GM19324 (cell line): ENCODE results near the gene PTPRK.

Source experiments
- ATAC-seq: cut with Tn5 transposase; IDR thresholded peaks from one replicate; pipeline ENCODE4 v1.9.1; 2021; ENCODE audit warnings: mild to moderate bottlenecking, moderate library complexity; ENCODE audit not compliant: unreplicated experiment, low FRiP score

PTPRK gene

GRCh38 chr6:128403618-128404444, 116.6 kb downstream of the PTPRK start:
- ATAC-seq: peak; percentile 68

DNA sequence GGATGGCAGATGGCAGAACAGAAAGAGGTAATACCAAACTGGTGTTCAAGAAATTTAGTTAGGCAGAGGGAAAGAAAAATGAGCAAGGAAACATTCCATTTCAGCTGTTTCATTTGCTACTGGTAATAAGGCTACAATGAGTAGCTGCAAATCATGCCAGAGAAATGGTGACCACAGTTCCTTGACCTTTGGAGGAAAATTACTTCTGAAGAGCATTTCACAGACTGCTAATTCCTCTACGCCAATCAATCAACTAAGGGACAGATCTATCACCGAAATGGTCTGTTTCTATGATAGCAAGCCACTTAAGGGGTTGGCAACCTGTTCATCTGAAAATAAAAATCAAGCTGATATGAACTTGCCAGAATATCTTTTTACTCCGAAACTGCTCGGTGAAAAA, 119.5 kb downstream of the PTPRK start:
- no peak for ATAC-seq

DNA sequence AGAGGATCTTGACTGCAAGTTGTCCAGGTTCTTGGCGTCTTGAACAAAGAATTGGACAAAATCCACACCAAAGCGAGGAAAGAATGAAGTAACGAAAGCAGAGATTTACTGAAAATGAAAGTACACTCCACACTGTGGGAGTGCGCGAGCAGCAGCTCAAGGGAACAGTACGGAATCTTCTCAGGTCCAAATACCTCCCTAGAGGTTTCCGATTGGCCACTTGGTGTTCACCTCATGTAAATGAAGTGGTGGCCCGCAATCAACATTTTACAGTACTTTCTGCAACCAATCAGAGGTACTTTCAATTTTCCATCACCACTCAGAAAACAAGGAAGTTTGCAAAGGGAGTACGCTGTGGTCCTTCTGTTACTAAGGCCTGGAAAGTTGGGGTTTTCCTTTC, 122.4 kb downstream of the PTPRK start:
- no peak for ATAC-seq

- ATAC-seq: no peak
These were observed 124.8 kb downstream of the PTPRK start for GRCh38 chr6:128395596-128395995.

GRCh38 chr6:128395188-128395587, 125.2 kb downstream of the PTPRK start:
- ATAC-seq: no peak

- no peak for ATAC-seq
These were observed 126.2 kb downstream of the PTPRK start for GRCh38 chr6:128394167-128394566.

- no peak for ATAC-seq
These were observed 130.4 kb downstream of the PTPRK start for GRCh38 chr6:128389820-128390534.

- ATAC-seq: no peak
These were observed 132.0 kb downstream of the PTPRK start for GRCh38 chr6:128388380-128388779.

GRCh38 chr6:128380891-128381290, 139.5 kb downstream of the PTPRK start:
- ATAC-seq: no peak

DNA sequence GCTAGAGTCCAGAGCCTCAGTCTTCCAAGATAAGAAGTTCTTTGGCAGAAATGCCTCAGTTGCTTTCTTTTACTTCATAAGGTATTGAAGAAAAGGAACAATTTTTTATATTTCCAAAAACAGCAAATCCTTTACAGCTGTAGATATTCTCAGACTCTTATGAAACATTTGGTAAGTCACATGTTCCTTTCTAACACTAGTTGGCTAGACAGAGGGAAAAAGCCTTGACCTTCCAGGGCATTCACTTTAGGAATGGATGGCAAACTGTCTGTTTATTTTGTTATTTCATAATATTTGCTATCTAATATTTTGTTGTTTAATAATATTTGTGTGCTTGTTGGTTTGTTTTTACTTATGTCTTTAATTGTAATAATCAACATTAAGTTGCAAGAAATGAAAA, 140.8 kb downstream of the PTPRK start:
- no peak for ATAC-seq

DNA sequence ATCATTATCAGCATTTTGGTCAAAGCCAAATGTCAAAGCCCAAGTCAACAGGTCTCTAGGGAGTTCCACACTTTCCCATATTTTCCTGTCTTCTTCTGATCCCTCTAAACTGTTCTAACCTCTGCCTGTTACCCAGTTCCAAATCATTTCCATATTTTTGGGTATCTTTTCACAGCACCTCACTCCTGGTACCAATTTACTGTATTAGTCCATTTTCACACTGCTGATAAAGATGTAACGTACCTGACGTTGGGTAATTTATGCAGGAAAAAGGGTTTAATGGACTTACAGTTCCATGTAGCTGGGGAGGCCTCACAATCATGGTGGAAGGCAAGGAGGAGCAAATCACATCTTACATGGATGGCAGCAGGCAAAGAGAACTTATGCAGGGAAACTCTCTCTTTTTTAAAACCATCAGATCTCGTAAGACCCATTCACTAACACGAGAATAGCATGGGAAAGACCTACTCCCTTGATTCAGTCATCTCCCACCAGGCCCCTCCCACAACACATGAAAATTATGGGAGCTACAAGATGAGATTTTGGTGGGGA, 143.4 kb downstream of the PTPRK start:
- ATAC-seq: no peak

GRCh38 chr6:128371136-128371535, 149.3 kb downstream of the PTPRK start:
- no peak for ATAC-seq

DNA sequence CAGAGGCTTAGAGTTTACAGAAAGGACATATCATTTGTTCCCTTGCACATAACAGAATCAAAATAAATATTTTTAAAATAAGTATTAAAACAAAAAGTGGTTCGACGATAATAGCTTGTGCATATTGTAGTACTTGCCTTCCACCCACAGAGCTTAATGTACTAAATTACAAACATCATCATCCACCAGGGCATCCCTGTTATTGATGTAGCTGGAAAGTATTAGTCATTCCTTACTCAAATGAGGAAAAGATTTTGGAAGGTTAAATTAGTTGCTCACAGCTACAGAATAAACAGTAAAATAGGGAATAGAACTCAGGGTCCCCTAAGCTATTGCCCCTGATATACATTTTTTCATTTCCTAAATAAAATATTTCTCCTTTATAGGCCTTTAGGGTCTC, 150.3 kb downstream of the PTPRK start:
- no peak for ATAC-seq

GRCh38 chr6:128368213-128368944, 152.0 kb downstream of the PTPRK start:
- ATAC-seq: no peak

DNA sequence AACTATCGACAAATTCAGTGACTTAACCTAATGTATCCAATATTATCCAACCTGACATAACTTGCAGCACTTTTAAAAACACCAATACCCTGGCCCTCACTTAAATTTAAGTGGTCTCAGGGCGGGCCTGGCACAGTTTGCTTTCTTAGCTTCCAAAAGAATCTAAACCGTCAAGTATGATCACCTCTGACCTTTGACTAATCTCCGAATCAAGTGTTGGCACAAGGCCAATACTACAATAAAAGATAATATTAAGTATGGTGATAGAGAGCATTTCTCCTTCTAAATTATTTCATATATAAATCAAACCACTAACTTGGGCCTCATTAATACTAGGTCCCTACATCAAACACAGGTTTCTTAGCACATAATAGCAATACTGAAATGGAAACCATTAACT, 153.0 kb downstream of the PTPRK start:
- ATAC-seq: no peak

GRCh38 chr6:128365520-128366160, 154.8 kb downstream of the PTPRK start:
- ATAC-seq: no peak

GRCh38 chr6:128364766-128365519, 155.5 kb downstream of the PTPRK start:
- no peak for ATAC-seq

- no peak for ATAC-seq
These were observed 157.2 kb downstream of the PTPRK start for GRCh38 chr6:128363020-128363813.

DNA sequence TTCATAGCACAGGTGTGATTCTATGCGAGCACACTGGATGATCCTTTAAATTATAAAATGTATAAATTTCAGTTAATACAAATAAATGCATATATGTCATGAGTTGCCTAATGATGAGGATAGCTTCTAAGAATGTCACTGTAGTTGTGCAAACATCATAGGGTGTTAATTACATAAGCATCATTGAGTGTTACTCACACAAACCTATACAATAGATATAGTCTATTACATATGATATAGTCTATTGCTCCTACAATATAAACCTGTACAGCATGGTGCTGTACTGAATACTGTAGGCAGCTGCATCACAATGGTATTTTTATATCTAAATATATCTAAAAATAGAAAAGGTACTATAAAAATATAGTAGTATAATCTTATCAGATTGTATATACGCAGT, 159.0 kb downstream of the PTPRK start:
- ATAC-seq: no peak
